Neuron (in vitro differentiated cells): ENCODE data around the gene ANK3.

Source experiments
- H2AFZ ChIP-seq: one replicate; pipeline ENCODE4 v1.6.1; 2013; ENCODE audit warnings: low read depth, mild to moderate bottlenecking, inconsistent platforms, low read length, moderate library complexity
- H3K27me3 ChIP-seq: one replicate; pipeline ENCODE4 v1.6.1; 2013; ENCODE audit warnings: low read length; ENCODE audit not compliant: insufficient read depth
- H3K36me3 ChIP-seq: one replicate; pipeline ENCODE4 v1.6.1; 2013; ENCODE audit warnings: low read length; ENCODE audit not compliant: insufficient read depth
- H3K4me1 ChIP-seq: one replicate; pipeline ENCODE4 v1.6.1; 2013; ENCODE audit warnings: low read length; ENCODE audit not compliant: insufficient read depth
- H3K4me3 ChIP-seq: 2 replicates; pipeline ENCODE4 v1.5.1; 2013; ENCODE audit warnings: mild to moderate bottlenecking, low read length, moderate library complexity
- H3K9me3 ChIP-seq: one replicate; pipeline ENCODE4 v1.6.1; 2013; ENCODE audit warnings: low read length

Gene ANK3

DNA sequence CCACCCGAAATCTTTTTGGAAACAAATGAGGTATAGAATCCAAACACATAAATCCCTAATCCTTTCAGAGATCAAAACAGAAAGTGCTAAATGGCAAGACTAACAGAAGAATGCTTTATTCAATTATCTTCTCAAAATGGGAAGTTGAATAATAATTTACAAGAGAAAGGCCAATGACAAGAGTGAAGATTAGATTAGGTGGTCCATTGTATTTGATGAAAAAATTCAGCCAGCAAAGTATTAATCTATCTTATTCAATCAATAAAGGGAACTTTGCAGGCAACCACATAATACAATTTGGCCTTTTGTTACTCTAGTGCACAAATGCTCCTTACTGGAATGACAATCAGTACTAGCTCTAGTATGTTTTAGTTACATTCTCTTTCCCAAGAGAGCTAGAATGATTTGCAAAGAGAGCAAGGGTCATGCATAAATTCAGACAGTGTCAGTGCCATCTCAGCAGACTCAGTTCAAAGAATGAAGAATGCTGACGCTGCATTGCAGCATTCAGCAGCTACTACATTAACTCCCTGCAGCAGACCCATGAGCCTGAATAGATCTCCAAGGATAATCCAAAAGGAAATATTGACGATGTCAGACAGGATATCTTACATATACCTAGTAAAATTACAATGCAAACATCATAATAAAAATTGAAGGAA is 131.8 kb downstream of the ANK3 start:
- no peaks in the 10 kb centered on the region for H3K9me3 ChIP-seq
- H2AFZ ChIP-seq: no peak overlapping the region
- H3K4me3 ChIP-seq: peak overlapping the region; percentile 9
- H3K4me1 ChIP-seq: peaks cover 44% of the 10 kb centered on the region
- no peaks in the 10 kb centered on the region for H3K27me3 ChIP-seq
- H3K36me3 ChIP-seq: no peaks in the 10 kb centered on the region

GRCh38 chr10:60254776-60255175 is 134.9 kb downstream of the ANK3 start:
- Histone ChIP-seq H3K4me1 (peaks cover 40% of the 10 kb centered on the region), H2AFZ (no peak overlapping the region), H3K4me3 (no peak overlapping the region), H3K36me3 (no peaks in the 10 kb centered on the region), H3K9me3 (peaks cover 1% of the 10 kb centered on the region), H3K27me3 (no peaks in the 10 kb centered on the region)

DNA sequence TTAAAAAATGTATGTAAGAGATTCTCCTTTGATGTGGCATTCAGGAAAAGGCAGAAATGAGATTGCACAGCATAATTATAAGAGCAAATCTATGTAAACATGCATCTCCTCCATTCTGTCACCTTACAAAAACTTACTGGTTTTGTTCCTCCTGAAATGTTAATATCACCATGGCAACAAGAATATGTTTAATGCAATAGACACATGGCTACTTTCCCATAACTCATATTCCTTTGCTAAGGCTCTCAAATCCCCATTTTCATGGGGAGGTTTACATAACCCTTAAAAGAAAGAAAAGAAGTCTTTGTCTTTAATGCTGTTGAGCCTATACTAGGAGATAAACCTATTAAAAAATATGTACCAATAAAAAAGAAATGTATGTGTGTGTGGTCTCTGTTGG is 136.2 kb downstream of the ANK3 start:
- H3K27me3 ChIP-seq: no peaks in the 10 kb centered on the region
- H3K4me3 ChIP-seq: no peak overlapping the region
- no peaks in the 10 kb centered on the region for H3K36me3 ChIP-seq
- H3K4me1 ChIP-seq: peaks cover 27% of the 10 kb centered on the region
- H2AFZ ChIP-seq: no peak overlapping the region
- peaks cover 1% of the 10 kb centered on the region for H3K9me3 ChIP-seq

- H3K9me3 ChIP-seq: peaks cover 1% of the 10 kb centered on the region
- no peaks in the 10 kb centered on the region for H3K27me3 ChIP-seq
- peaks cover 19% of the 10 kb centered on the region for H3K4me1 ChIP-seq
- H2AFZ ChIP-seq: no peak overlapping the region
- H3K36me3 ChIP-seq: no peaks in the 10 kb centered on the region
- H3K4me3 ChIP-seq: no peak overlapping the region
Measured at GRCh38 chr10:60252688-60253087, 137.0 kb downstream of the ANK3 start.

- Histone ChIP-seq H3K4me3 (no peak overlapping the region), H3K4me1 (peaks cover 6% of the 10 kb centered on the region), H2AFZ (no peak overlapping the region), H3K9me3 (no peaks in the 10 kb centered on the region), H3K36me3 (no peaks in the 10 kb centered on the region), H3K27me3 (no peaks in the 10 kb centered on the region)
Measured at GRCh38 chr10:60246382-60246781, 143.3 kb downstream of the ANK3 start.

GRCh38 chr10:60239228-60239627 is 150.4 kb downstream of the ANK3 start:
- Histone ChIP-seq H3K9me3 (no peaks in the 10 kb centered on the region), H3K4me1 (peaks cover 13% of the 10 kb centered on the region), H3K27me3 (no peaks in the 10 kb centered on the region), H3K36me3 (no peaks in the 10 kb centered on the region), H3K4me3 (no peak overlapping the region), H2AFZ (no peak overlapping the region)

- no peaks in the 10 kb centered on the region for H3K36me3 ChIP-seq
- H3K27me3 ChIP-seq: no peaks in the 10 kb centered on the region
- no peak overlapping the region for H2AFZ ChIP-seq
- H3K4me3 ChIP-seq: no peak overlapping the region
- peaks cover 13% of the 10 kb centered on the region for H3K4me1 ChIP-seq
- no peaks in the 10 kb centered on the region for H3K9me3 ChIP-seq
Measured at GRCh38 chr10:60238759-60239100, 150.9 kb downstream of the ANK3 start.

- Histone ChIP-seq H3K27me3 (no peaks in the 10 kb centered on the region), H3K9me3 (peaks cover 2% of the 10 kb centered on the region), H3K36me3 (no peaks in the 10 kb centered on the region), H3K4me3 (no peak overlapping the region), H3K4me1 (peaks cover 13% of the 10 kb centered on the region), H2AFZ (no peak overlapping the region)
Measured at GRCh38 chr10:60237977-60238758, 151.5 kb downstream of the ANK3 start.

DNA sequence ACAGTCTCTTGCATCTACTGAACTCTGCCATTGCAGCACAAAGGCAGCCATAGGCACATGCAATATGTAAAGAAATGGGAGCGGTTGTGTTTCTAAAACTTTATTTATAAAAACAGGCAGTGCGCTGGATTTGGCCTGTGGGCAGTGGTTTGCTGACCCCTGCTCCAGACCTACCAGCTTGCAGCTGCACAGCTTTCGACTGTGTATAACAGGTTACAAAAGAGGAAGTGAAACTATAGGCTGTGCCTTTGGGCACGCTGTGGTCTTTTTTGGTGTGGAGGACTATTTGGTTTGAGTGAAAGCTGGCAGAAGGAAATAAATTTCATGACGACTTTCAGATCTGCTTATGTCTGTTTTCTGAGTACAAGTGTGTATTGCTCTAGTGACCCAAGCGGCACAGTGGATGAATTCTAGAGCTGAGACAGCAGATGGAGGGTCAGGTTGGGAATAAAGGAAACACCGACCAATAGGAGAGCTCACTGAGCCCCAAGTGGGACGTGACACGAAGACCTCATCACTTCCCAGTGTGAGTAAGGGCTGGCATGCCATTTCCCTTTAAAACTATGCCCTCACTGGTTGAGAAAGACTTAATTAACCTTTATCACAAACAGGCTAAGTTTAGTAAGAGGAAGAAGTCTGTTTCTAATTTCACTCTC is 152.7 kb downstream of the ANK3 start:
- H3K9me3 ChIP-seq: peaks cover 2% of the 10 kb centered on the region
- H3K36me3 ChIP-seq: no peaks in the 10 kb centered on the region
- no peak overlapping the region for H2AFZ ChIP-seq
- peaks cover 20% of the 10 kb centered on the region for H3K4me1 ChIP-seq
- no peaks in the 10 kb centered on the region for H3K27me3 ChIP-seq
- no peak overlapping the region for H3K4me3 ChIP-seq

DNA sequence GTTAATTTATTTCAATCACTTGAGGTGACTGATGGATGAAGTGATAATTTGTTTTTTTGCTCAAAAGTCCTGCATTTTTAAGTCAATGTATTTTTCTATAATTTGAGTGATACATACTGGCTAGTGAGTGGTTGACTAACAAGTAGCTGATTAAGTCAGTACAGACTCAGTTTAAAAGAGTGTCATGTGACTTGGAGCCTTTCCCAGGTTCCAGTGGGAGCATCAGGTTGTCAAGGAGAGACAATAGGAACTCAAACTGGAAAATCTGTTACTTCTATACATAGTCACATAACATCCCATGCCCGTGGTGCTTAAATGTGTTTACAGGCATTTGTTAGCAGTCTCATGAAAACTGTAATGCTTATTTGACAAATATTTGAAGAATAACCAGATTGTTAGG is 154.7 kb downstream of the ANK3 start:
- Histone ChIP-seq H3K36me3 (no peaks in the 10 kb centered on the region), H3K4me3 (no peak overlapping the region)

DNA sequence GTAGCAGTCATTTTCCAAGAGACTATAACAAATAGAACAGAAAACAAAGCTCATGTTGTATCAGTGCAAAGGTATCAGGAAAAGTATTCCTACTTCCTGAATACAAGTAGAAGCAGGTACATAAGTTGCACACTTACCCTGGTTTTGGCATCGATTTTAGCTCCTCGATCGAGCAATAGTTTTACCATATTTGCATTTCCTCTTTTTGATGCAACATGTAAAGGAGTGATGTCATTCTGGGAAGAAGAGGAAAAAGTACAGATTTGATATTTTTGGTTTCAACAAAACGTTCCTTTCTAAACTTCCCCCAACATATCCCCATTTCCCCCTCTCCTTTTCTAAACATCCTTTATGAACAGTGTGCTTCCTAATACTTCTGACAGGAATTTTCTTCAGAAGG is 155.1 kb downstream of the ANK3 start:
- H3K4me1 ChIP-seq: peaks cover 26% of the 10 kb centered on the region
- H3K4me3 ChIP-seq: no peak overlapping the region
- no peaks in the 10 kb centered on the region for H3K27me3 ChIP-seq
- H3K9me3 ChIP-seq: peaks cover 2% of the 10 kb centered on the region
- H3K36me3 ChIP-seq: no peaks in the 10 kb centered on the region
- no peak overlapping the region for H2AFZ ChIP-seq

More for the DNA sequence above, 154.7 kb downstream of the ANK3 start:
- Histone ChIP-seq H3K4me1 (peaks cover 26% of the 10 kb centered on the region), H3K27me3 (no peaks in the 10 kb centered on the region), H3K9me3 (peaks cover 2% of the 10 kb centered on the region), H2AFZ (no peak overlapping the region)

- Histone ChIP-seq H3K36me3 (no peaks in the 10 kb centered on the region), H3K9me3 (peaks cover 2% of the 10 kb centered on the region), H2AFZ (no peak overlapping the region), H3K4me1 (peaks cover 21% of the 10 kb centered on the region), H3K27me3 (no peaks in the 10 kb centered on the region), H3K4me3 (no peak overlapping the region)
Measured at GRCh38 chr10:60230892-60231291, 158.8 kb downstream of the ANK3 start.

- Histone ChIP-seq H3K4me1 (peaks cover 28% of the 10 kb centered on the region), H3K4me3 (no peak overlapping the region), H2AFZ (no peak overlapping the region), H3K9me3 (no peaks in the 10 kb centered on the region), H3K27me3 (no peaks in the 10 kb centered on the region), H3K36me3 (no peaks in the 10 kb centered on the region)
Measured at GRCh38 chr10:60224066-60224705, 165.5 kb downstream of the ANK3 start.
